ENCODE measurements around the gene MAP4K3. TPM values are rescaled to one million over a fixed set of nuclear protein-coding genes. Genes with fewer than 3 reads are reported as not detected.
"Not testable (repeated sequence)": the region's sequence is repeated elsewhere in the genome, so short reads cannot be mapped to it uniquely, and the experiment has no call there.

Gene MAP4K3
- total RNA-seq, 1 donor from 2014 or later: 142 TPM

DNA sequence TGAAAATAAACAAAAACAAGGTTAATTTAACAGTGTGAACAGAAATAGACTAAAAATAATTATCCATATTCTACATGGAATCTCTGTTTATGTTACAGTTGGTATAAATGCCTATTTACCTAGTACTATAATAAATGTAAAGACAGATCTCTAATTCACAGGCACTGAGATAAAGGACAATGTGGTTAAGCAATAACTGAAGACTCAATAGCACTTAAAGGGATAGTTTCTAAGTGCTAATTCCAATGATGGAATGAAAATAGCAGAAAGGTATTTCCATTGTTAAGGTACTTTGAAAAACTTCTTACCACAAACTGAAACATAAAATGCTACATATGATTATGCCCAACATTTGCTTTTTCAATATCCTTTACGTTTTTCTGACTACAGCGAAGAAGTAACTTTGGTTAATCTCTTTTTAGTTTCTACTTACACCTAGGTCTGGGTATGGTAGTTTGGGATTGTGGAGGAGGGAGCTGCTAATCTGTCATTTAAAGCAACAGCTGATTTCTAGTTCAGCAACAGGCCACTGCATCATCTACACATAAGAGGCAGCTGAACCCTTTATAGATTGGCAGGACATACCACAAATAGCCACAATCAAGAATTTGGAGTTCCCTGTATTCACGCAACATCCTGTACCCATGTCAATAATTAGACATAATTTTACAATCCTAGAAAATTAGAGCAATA, 27.2 kb downstream of the MAP4K3 start:
- DNase-seq (ENCODE audit: low spot score): no peak

DNA sequence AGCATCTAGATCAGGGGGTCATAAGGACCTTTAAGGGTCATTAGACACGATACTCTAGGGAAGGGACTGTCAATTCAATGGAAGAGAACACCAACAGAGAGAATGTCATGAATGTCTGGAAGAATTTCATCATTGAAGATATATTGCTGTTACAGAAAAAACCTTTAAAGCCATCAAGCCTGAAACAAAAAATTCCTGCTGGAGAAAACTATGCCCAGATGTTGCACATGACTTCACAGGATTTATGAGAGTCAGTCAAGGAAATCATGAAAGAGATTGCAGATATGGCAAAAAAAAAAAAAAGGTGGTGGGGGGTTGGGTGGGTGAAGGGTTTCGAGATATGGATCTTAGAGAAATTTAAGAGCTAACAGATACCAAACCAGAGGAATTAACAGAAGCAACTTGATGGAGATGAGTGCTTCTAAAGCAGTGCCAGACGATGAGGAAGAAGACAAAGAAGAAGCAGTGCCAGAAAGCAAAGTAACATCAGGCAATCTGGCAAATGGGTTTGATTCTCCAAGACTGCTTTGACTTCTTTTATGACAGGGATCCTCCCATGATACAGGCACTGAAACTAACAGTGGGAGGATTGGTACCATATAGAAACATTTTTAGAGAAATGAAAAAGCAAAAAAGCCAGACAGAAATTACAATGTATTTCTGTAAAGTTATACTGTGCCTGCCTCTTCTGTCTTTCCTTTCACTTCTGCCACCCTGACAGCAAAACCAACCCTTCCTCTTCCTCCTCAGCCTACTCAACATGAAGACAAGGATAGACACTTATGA, 28.5 kb downstream of the MAP4K3 start:
- DNase-seq (ENCODE audit: low spot score): no peak

DNA sequence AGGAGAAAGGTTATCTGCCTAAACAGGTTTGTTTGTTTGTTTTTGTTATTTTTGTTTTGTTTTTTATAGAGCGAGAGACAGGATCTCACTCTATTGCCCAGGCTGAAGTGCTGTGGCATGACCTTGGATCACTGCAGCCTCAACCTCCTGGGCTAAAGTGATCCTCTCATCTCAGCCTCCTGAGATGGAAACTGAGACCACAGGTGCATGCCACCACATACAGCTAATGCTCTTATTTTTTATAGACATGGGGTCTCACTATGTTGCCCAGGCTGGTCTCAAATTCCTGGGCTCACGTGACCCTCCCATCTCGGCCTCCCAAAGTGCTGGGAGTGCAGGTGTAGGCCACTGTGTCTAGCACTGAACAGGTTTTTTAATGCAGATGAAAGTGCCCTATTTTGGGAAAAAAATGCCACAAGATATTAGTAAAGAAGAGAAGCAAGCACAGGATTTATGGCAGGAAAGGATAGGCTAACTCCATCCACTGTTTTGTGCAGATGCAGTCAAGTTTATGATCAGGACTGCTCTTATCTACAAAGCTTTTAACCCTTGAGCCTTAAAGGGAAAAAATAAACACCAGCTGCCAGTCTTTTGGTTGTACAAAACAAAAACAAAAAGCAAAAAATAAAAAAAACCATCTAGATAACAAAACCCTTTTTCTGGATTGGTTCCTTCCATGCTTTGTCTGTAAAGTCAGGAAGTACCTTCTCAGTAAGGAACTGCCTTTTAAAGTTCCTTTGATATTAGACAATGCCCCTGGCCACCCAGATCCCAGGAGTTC, 29.4 kb downstream of the MAP4K3 start:
- DNase-seq (ENCODE audit: low spot score): no peak

DNA sequence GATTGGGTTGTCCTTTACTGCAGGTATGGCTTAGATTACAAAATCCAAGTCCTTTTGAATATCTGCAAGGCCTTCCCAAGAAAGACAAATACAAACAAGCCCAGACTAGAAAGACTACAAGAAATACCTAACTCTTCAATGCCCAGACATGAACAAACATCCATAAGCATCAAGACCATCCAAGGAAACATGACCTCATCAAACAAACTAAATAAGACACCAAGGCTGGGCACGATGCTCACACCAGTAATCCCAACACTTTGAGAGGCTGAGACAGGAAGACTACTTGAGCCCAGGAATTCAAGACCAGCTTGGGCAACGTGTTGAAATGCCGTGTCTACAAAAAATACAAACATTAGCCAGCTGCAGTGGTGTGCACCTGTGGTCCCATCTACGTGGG, 31.7 kb downstream of the MAP4K3 start:
- DNase-seq (ENCODE audit: low spot score): no peak

DNA sequence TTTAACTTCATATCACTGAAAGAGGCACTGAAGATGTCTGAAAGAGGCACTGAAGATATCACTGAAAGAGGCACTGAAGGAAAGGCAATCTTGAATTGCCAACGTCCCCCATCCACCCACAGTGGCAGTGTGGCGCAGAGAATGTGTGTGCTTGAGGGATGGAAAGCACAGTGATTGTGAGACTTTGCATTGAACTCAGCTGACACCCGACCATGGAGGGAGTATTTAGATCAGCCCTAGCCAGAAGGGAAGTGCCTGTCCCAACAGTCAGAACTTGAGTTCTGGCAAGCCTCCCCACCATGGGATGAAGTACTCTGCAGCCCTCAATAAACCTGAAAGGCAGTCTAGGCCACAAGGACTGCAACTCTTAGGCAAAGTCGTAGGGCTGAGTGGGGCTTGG, 33.8 kb downstream of the MAP4K3 start:
- DNase-seq (ENCODE audit: low spot score): no peak

DNA sequence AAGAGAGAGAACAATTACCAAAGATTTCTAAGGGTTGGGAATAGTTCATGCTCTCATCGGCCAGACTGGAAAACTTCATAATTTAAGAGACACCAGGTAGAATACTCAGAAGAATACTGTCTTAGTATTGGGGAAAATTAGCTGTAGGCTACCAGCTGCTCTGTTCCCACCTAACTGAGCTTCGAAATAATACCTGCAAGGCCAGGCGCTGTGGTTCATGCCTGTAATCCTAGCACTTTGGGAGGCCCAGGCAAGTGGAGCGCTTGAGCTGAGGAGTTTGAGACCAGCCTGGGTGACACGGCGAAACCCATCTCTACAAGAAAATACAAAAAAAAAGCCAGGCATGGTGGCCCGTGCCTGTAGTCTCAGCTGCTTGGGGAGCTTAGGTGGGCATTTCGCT, 35.8 kb downstream of the MAP4K3 start:
- no peak for DNase-seq (ENCODE audit: low spot score)

GRCh38 chr2:39399570-39399969, 37.5 kb downstream of the MAP4K3 start:
- DNase-seq (ENCODE audit: low spot score): no peak

DNA sequence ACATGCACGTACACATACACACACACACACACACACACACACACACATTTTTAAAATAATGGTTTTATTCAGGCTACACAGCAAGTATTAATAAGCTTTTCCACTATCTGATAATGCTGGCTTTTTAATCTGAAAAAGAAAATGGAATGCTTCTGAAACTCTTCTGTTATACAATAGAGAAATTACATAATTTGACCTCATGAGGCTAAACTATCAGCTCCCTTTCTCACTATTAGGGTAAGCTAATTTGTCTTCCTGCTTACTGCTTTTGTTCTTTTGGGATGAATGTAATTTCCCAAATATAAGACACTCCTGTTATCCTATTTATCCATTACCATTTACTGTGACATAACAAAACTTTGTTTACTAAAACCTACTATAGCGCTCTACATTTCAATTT, 41.8 kb downstream of the MAP4K3 start:
- no peak for DNase-seq (ENCODE audit: low spot score)

DNA sequence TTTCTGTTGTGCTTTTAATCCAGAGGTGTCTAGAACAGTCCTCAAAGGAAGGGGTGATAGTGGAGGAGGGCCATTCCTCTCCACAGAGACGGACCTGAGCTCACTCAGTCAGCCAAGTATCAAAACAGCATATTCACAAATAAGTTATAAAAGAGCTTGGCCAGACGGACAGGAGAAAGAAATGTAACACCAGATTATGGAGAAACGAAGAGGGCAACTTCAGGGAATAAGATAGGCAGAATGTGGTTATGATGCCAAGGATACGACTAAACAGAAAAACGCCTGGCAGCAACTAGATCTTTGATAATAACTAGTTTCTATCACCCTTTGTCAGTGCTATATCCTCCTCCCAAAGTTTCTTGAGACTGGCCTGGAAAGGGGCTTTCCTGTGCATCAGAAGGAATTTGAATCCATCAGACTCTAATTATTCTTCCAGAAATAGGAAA, 42.5 kb downstream of the MAP4K3 start:
- no peak for DNase-seq (ENCODE audit: low spot score)

GRCh38 chr2:39392672-39393071, 44.4 kb downstream of the MAP4K3 start:
- no peak for DNase-seq (ENCODE audit: low spot score)

- DNase-seq (ENCODE audit: low spot score): no peak
These were observed 46.9 kb downstream of the MAP4K3 start for GRCh38 chr2:39390216-39390615.

DNA sequence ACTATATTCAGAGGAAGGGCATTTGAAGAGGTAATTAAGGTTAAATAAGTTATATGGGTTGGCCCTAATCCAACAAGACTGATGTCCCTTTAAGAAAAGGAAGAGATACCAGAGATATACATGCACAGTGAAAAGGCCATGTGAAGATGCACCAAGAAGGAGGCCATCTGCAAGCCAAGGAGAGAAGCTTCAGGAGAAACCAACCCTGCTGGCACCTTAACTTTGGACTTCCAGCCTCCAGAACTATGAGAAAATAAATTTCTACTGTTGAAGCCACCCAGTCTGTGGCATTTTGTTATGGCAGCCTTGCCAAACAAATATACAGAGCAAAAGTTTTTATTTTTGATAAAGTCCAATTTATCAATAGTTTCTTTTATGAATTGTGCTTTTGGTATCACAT, 51.0 kb downstream of the MAP4K3 start:
- DNase-seq (ENCODE audit: low spot score): no peak

DNA sequence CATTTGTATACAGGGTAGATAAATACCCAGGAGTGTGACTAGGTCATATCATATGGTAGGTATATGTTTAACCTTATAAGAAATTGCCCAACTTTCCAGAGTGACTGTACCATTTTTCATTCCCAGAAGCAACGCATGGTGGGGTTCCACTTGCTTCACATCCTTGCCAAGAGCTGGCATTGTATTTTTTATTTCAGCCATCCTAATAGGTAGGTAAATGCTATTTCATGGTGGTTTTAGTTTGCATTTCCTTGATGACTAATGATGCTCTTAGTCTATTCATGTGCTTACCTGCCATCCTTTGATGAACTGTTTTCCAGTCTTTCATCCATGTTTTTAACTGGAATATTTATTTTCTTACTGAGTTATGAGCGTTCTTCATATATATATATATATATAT, 51.9 kb downstream of the MAP4K3 start:
- no peak for DNase-seq (ENCODE audit: low spot score)

DNA sequence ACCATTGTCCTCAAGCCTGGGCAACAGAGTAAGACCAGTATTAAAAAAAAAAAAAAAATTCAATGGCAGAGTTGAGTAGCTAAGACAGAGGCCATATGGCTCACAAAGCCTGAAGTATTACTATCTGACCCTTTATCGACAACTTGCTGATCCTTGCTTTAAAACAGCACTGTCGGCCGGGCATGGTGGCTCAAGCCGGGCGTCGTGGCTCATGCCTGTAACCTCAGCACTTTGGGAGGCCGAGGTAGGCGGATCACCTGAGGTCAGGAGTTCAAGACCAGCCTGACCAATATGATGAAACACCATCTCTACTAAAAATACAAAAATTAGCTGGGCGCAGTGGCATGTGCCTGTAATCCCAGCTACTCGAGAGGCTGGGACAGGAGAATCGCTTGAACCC, 53.0 kb downstream of the MAP4K3 start:
- DNase-seq (ENCODE audit: low spot score): not testable (repeated sequence)

GRCh38 chr2:39383146-39383545, 53.9 kb downstream of the MAP4K3 start:
- no peak for DNase-seq (ENCODE audit: low spot score)

DNA sequence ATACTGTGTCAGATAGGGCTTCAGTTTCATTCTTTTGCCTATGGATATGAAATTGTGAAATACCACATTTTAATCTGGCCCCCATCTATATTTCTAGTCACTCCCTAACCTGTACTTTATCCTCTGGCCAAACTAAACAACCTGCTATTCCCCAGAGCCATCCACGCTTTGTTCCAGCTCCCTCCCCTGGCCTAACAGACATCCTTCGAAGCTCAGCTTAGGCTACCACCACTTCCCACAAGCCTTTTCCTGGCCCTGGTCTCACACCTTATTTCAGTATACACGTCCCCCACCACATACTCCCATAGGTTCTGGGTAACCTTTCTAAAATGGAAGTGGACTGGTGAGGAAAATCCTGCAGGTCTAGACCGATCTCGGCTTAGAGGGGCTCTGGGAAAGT, 55.4 kb downstream of the MAP4K3 start:
- DNase-seq (ENCODE audit: low spot score): no peak

DNA sequence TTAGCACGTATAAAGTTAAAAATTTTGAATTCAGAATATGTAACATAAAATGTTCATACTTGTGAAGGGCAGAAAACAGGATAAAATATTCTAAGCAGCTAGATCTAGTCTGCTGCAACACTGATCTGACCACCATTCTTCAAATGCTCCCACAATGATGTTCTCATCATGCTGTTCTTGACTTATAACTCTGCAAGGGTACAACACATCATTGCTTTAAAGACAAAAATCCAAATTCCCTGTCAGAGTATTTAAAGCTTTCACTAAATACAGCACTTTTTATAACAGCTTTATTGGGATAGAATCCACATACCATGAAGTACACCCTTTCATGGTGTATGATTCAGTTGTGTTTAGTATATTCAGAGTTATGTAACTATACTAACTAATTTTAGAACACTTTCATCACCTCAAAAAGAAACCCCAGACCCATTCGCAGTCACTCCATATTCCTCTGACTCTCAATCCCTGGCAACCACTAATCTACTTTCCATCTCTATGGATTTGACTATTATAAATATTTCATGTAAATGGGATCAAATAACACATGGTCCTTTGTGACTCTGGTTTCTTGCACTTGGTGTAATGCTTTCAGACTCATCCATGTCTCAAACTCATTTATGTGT, 56.4 kb downstream of the MAP4K3 start:
- peak; percentile 69 for DNase-seq (ENCODE audit: low spot score)

- DNase-seq (ENCODE audit: low spot score): peak; percentile 75
These were observed 57.2 kb downstream of the MAP4K3 start for GRCh38 chr2:39379643-39380524.

- DNase-seq (ENCODE audit: low spot score): no peak
These were observed 58.1 kb downstream of the MAP4K3 start for GRCh38 chr2:39378968-39379367.

- DNase-seq (ENCODE audit: low spot score): peak; percentile 11
These were observed 59.7 kb downstream of the MAP4K3 start for GRCh38 chr2:39377226-39377939.

Measured in umbilical cord (tissue), 2 donors.